ENCODE measurements around the gene STAC2. TPM values are rescaled to one million over a fixed set of nuclear protein-coding genes. Genes with fewer than 3 reads are reported as not detected.

Gene STAC2
- total and polyA plus RNA-seq, 2 of the 13 experiments (the other 11 are each of a cell fraction or from before 2014, with no cell fraction given) = not detected

DNA sequence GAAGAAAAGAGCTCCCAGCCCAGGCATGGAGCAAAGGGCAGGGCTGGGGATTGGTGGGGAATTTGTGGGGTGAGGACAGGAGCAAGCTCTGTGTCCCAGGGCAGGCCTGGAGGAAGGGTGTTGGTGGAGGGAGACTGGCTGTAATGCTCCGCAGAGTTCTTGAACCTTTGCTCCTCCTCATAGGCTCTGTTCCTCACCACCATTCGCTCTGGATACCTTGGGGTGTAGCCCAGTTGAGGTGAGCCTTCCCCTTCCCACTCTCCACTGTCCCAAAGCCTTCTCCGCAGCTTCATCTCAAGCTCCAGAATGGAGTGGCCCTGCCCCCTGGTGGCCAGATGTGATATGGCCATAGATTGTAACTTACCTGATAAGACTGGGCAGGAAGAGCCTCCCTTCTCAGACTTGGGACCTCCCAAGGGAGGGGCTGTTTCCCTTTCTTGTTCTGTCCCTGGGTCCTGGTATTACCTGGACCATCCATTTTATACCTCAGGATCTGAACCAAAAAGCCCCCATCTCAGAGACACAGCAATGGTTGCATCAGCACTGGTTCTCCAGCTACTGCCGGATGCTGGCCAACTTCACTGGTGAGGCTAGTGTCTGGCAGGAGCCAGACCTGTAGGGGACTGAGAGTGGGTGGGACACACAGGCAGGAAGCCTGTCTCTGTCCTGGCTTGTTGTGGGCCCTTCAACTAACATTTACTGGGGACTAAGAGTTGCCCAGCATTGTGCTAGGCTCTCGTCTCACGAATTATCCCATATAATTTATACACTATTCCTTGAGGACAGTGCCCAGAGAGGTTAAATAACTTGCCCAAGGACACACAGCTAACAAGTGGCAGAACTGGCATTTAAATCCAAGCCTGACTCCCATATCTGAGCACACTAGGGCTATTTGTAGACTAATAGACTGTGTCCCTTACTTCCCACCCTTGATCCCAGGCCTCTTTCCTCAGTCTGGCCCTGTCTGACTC lies 19.1 kb upstream of the STAC2 start (continued):
- TF ChIP-seq HNF4G (IDR thresholded peaks at IDR 0.05; ENCODE audit: borderline replicate concordance, low read depth, low read length) = no peak
- no peak for TF ChIP-seq HNF4G (CRISPR knock-in tag; IDR thresholded peaks at IDR 0.05; ENCODE audit: borderline replicate concordance, low read depth)
- TF ChIP-seq GTF3A (CRISPR knock-in tag; conservative IDR thresholded peaks at IDR 0.05) = no peak
- peak; percentile 26 for TF ChIP-seq PHF8 (CRISPR knock-in tag; IDR thresholded peaks at IDR 0.05)
- 0 out of 2 replicates have a peak, but pooled peaks have one; percentile 24 for TF ChIP-seq ZBTB7B (CRISPR knock-in tag; IDR thresholded peaks at IDR 0.05)
- TF ChIP-seq ZBTB44 (CRISPR knock-in tag; IDR thresholded peaks at IDR 0.05) = 0 out of 2 replicates have a peak, but pooled peaks have one; percentile 36
- TF ChIP-seq, protein P1, sequence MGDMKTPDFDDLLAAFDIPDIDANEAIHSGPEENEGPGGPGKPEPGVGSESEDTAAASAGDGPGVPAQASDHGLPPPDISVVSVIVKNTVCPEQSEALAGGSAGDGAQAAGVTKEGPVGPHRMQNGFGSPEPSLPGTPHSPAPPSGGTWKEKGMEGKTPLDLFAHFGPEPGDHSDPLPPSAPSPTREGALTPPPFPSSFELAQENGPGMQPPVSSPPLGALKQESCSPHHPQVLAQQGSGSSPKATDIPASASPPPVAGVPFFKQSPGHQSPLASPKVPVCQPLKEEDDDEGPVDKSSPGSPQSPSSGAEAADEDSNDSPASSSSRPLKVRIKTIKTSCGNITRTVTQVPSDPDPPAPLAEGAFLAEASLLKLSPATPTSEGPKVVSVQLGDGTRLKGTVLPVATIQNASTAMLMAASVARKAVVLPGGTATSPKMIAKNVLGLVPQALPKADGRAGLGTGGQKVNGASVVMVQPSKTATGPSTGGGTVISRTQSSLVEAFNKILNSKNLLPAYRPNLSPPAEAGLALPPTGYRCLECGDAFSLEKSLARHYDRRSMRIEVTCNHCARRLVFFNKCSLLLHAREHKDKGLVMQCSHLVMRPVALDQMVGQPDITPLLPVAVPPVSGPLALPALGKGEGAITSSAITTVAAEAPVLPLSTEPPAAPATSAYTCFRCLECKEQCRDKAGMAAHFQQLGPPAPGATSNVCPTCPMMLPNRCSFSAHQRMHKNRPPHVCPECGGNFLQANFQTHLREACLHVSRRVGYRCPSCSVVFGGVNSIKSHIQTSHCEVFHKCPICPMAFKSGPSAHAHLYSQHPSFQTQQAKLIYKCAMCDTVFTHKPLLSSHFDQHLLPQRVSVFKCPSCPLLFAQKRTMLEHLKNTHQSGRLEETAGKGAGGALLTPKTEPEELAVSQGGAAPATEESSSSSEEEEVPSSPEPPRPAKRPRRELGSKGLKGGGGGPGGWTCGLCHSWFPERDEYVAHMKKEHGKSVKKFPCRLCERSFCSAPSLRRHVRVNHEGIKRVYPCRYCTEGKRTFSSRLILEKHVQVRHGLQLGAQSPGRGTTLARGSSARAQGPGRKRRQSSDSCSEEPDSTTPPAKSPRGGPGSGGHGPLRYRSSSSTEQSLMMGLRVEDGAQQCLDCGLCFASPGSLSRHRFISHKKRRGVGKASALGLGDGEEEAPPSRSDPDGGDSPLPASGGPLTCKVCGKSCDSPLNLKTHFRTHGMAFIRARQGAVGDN (CRISPR knock-in tag; IDR thresholded peaks at IDR 0.05) = peak; percentile 44
- no peak for TF ChIP-seq REPIN1 (CRISPR knock-in tag; IDR thresholded peaks at IDR 0.05; ENCODE audit: borderline replicate concordance, low read depth)
- TF ChIP-seq SIX1 (CRISPR knock-in tag; IDR thresholded peaks at IDR 0.05; ENCODE audit: borderline replicate concordance) = no peak
- no peak for TF ChIP-seq AHR (CRISPR knock-in tag; IDR thresholded peaks at IDR 0.05)
- TF ChIP-seq STAG1 (CRISPR knock-in tag; IDR thresholded peaks at IDR 0.05) = peak; percentile 90
- TF ChIP-seq IRX3 (CRISPR knock-in tag; IDR thresholded peaks at IDR 0.05; ENCODE audit: borderline replicate concordance, low read depth) = no peak
- no peak for TF ChIP-seq RORA (CRISPR knock-in tag; IDR thresholded peaks at IDR 0.05)
- TF ChIP-seq ZFP41 (CRISPR knock-in tag; IDR thresholded peaks at IDR 0.05; ENCODE audit: borderline replicate concordance) = no peak
- TF ChIP-seq DRAP1 (CRISPR knock-in tag; IDR thresholded peaks at IDR 0.05) = 0 out of 2 replicates have a peak, but pooled peaks have one; percentile 17
- TF ChIP-seq, protein P2, sequence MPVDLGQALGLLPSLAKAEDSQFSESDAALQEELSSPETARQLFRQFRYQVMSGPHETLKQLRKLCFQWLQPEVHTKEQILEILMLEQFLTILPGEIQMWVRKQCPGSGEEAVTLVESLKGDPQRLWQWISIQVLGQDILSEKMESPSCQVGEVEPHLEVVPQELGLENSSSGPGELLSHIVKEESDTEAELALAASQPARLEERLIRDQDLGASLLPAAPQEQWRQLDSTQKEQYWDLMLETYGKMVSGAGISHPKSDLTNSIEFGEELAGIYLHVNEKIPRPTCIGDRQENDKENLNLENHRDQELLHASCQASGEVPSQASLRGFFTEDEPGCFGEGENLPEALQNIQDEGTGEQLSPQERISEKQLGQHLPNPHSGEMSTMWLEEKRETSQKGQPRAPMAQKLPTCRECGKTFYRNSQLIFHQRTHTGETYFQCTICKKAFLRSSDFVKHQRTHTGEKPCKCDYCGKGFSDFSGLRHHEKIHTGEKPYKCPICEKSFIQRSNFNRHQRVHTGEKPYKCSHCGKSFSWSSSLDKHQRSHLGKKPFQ (CRISPR knock-in tag; IDR thresholded peaks at IDR 0.05; ENCODE audit: insufficient replicate concordance) = no peak
- TF ChIP-seq MAFF (IDR thresholded peaks at IDR 0.05; ENCODE audit: low read depth, low read length) = no peak
- TF ChIP-seq NRL (CRISPR knock-in tag; IDR thresholded peaks at IDR 0.05; ENCODE audit: borderline replicate concordance) = no peak
